GM21786 (cell line): ENCODE data around the gene CCNC.

ENCODE experiments used
- ATAC-seq: cut with Tn5 transposase; IDR thresholded peaks from one replicate; pipeline ENCODE4 v1.9.1; 2021; ENCODE audit not compliant: unreplicated experiment

CCNC gene

DNA sequence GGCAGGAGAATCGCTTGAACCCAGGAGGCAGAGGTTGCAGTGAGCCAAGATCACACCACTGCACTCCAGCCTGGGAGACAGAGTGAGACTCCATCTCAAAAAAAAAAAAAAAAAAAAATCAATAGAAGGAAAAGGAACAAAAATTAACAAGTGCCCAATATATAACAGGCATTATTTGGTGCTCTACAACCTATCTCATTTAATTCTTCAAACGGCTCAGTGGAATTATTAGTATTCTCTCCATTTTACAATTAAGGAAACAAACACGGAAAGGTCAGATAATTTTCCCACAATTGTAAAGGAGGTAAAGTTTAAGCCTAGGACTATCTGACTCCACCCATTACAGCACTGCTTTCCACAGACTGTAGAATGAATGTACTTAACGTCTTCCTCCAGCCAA is 19.8 kb downstream of the CCNC start:
- ATAC-seq, result no peak

DNA sequence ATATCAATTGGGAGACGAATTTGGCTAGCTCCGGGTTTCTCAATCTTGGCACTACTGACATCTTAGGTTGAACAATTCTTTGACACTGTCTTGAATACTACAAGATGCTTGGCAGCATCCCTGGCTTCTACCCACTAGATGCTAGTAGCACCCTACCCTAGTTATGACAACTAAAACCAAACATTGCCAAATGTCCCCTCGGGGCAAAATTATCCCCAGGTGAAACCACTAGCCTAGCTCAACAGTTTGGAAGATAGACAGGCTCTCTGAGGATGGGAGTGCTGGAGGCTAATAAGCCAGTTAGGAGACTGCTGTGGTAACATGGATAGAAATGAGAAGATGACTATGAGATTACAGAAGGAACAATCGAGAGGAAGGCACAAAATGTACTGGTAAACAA is 20.9 kb downstream of the CCNC start:
- no peak for ATAC-seq

DNA sequence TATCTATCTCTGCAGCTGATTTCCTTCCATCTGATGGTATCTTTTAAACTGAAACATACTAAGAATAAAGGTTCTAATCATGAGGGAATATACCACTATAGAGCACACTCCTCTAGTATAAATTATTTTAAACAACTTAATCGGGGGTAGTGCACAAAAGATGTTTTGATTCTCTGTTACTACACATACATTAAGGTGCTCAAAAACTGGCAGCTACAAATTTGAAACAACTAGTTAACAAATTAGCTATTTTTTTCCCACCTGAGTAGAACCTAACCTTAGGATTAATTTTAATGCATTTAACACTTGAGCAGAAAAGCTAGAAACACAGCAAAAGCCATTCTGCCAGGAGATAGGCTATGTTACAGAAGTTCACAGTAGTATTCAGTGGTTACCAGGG is 23.0 kb downstream of the CCNC start:
- ATAC-seq, result no peak

DNA sequence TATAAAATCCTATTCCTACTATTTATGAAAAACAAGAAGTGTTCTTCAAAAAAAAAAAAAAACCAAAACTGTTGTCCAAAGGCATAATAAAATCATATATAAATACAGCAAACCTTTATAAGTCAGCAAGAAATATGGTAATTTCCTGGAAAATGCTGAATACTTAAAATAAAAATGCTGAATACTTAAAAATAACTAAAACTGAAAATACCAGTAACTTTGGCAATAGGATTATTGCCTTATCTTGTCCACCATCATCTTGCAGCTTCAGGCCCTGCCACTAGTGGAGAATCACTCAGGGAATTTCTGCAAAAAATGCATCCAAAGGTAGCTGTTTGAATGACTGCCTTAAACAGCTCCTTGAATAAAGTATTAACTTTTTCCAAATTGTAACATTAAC is 24.5 kb downstream of the CCNC start:
- no peak for ATAC-seq

DNA sequence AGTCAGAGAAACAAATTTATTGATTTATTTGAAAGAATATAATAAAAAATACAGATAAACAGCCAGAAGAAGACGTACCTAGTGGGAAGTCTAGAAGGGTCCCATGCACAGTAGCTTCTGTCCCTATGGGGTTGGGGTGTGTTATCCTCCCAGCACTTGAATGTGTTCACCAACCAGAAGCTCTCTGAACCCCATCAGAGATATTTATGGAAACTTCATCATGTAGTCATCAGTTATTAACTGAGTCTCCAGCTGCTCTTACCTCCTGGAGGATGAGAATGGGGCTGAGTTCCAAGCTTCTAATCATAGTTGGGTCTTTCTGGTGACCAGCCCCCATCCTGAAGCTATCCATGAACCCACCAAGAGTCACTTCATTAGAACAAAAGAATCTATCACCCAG is 37.8 kb downstream of the CCNC start:
- ATAC-seq, result no peak

DNA sequence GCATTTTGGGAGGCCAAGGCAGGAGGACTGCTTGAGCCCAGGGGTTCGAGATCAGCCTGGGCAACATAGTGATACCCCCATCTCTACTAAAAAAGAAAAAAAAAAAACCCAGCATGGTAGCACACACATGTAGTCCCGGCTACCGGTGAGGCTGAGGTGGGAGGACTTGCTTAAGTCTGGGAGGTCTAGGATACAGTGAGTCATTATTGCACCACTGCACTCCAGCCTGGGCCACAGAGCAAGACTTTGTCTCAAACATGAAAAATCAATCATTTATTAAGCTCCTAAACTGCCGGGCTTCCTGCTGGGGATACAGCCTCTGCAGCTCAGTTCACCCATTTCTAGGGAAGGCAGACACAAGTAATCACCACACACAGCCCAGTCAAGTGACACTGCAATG is 45.9 kb downstream of the CCNC start:
- ATAC-seq, result no peak

DNA sequence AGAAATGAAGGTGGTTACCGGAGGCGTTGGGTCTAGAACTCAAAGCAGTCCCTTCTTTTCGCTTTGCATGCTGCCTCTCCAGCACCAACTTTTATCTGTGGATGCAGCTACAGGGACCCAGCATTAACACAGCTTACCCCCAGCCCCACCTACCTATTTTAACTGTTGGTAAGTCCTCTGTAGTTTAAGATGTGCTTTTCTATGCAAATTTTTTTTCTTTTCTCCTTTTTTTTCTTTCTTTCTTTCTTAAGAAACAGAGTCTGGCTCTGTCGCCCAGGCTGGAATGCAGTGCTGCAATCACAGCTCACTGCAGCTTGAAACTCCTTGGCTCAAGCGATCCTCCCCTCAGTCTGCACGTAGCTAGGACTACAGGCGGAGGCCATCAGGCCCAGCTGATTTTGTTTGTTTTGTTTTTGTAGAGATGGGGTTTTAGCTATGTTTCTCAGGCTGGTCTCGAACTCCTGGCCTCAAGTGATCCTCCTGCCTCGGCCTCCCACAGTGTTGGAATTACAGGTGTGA is 46.8 kb downstream of the CCNC start:
- ATAC-seq, result peak; percentile 25

DNA sequence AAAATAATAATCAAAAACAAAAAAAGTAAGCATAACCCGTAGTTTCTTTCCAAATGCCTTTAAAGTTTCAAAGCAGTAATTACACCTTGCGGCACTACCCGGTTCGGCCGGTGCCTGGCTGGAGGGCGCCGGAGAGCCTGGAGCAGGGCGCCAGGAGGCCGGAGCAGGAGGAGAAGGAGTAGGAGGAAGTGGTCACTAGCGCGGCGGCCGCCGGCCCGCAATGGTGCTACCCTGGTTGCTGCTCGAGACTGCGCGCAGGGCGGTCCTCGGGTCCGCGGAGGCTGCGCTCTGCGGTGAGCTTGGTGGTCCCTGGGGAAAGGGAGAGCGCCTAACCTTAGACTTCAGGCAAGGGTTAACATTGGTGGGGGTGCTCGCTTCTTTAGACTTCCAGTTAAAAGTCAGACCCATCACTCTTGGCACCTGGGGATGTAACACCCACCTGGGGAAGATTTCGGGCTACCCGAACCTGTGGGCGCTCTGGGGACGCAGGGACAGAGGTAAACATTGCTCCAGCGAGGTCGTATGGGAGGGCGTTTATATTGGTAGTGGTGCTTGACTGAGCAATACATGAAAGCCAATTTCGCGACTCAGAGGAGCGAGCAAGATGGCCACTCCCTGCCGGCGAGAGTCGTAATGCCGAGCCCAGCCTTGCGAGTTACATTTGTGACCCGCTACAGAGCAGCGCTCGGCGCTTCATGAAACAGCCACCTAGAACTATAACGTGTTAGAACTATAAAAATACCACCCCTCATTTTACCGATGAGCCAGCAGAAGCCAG is 47.4 kb downstream of the CCNC start:
- peak; percentile 85 for ATAC-seq

DNA sequence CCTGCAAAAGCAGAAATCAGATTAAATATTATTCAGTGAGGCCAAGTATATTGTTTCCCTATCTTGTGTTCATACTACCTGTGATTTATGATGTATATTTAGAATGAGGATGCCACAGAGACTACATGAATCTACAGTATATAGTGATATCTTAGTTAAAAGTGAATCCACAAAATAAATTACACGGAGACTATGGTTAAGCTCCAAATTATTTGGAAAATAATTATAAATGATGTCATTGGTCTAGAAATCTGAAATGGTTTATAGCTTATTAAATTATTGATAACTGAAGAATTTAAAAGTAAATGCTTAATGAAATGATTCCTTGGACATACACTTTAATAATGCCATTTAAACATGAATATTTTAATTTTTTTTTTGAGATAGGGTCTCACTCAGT is 49.0 kb downstream of the CCNC start:
- no peak for ATAC-seq

DNA sequence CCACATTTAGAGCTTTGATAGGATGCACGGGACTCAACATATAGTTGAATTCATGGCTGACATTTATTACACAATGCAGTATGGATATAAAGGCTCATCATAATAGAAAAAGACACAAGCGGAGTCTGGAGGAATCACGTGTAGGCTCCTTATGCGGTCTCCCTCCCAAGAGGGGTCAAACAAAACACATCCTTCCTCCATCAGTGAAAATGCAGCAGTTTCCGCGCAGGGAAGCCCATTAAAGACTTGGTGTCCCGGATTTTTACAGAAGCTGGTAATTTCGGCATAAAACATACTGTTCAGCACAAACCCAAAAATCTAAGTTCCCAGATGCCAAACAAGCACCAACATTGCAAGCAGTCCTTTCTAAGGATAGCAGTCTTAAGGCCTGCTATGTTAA is 54.4 kb downstream of the CCNC start:
- no peak for ATAC-seq

DNA sequence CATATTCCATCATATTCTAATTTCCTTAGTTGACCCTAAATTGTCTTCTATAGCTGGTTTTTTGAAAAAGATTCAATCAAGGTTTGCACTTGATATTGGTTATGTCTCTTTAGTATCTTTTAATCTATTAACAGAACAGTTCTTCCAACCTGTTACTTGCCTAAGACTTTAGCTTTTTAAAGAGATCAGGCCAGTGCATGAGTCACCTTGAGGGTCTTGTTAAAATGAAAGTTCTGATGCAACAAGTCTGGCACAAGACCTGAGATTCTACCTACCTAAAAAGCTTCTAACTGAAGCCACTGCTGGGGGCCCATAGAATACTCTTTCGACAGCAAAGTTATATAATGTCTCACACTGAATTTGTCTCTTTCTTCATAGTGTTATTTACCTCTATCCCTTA is 56.4 kb downstream of the CCNC start:
- no peak for ATAC-seq

DNA sequence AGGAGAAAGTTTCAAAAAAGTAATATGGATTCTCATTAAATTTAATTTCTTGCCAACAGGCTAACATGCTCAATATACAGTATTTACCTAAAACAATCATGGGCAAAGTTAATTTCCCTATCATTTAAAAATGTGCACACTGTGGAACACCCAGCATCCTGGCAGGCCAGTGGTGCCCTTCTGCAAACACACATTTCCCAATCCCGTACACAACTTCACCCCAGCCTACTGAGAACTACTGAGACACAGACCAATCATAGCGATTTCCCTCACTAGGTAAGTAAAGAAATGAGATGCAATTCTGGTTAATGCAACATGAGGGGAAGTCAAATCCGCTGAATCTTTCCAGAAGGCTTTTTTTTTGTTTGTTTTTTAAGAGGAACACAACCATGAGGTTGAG is 60.8 kb downstream of the CCNC start:
- no peak for ATAC-seq

DNA sequence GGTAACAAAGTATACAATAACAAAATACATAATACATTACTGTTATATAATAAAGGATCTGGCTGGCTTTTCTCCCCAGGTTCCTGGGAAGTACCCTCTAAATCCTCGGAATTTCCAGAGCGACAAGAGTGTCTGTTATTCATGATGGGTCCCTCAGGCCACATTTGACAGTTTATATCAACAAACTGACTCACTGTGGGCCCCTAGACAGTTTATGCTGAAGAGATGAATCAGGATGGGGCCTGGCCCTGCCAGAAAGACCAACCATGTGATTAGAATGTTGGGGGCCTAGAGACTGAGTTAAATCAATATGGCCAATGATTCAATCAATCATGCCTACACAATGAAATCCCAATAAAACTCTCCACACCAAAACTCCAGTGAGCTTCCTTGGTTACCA is 66.7 kb downstream of the CCNC start:
- ATAC-seq, result no peak

DNA sequence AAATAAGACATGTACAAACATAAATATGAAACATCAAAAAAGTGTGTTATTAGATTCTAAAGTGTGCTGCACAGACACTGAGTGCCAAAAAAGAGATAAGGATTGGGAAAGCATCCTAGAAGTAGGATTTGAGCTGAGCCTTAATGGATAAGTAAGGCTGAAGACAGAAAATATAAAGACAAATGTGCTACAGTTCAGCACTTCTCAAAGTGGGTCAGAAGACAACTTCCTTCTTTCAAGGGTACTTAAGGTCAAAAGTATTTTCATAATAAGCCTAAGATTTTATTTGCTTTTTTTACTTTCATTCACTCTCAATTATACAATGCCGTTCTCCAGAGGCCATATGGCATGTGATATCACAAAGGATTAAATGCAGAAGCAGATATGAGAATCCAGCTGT is 70.0 kb downstream of the CCNC start:
- no peak for ATAC-seq

DNA sequence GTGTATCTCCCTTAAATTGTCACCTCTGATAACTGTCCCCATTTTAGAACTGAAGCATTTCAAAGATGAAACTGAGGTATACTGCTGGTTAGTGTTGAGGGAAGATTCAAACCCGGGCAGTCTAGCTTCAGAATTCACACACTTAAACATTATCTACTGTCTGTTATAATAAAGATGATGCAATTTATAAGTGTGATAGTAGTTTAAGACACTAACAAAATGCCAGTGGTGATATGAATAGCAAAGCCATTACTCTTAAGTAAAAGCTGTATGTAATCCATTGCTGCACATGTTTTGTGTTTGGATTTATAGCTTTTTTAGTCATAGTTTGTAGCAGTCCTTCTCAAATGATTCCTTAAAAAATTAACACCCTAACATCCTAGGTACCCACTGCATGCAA is 73.0 kb downstream of the CCNC start:
- ATAC-seq, result no peak
